Stimulated activated CD4-positive, alpha-beta T cell treated with anti-CD3 and anti-CD28 coated beads, Interleukin-12 subunit alpha, Interleukin-12 subunit beta, amount 100 ng/mL, for 48 hours (primary cell): Measurements from ENCODE around the gene TRIB2.

Experiments used
- DNase-seq, 3 donors: peaks; one replicate each; pipeline ENCODE4 v3.0.0-alpha.2; 2020; ENCODE audit warnings: low read depth in 2 of 3, low spot score in 1 of 3

The TRIB2 gene

GRCh38 chr2:12719400-12720277, 2.9 kb downstream of the TRIB2 start:
- DNase-seq, result no peak

GRCh38 chr2:12720278-12720620, 3.5 kb downstream of the TRIB2 start:
- DNase-seq, result no peak

GRCh38 chr2:12720754-12721378, 4.1 kb downstream of the TRIB2 start:
- no peak for DNase-seq

- peak in 1 of 3 donors; percentile 33 for DNase-seq
These were observed 5.1 kb downstream of the TRIB2 start for GRCh38 chr2:12721566-12722446.

GRCh38 chr2:12722447-12723316, 5.9 kb downstream of the TRIB2 start:
- no peak for DNase-seq

GRCh38 chr2:12723736-12724463, 7.2 kb downstream of the TRIB2 start:
- no peak for DNase-seq

GRCh38 chr2:12725233-12726187, 8.8 kb downstream of the TRIB2 start:
- no peak for DNase-seq

- no peak for DNase-seq
These were observed 9.5 kb downstream of the TRIB2 start for GRCh38 chr2:12726271-12726670.

- DNase-seq, result no peak
These were observed 10.3 kb downstream of the TRIB2 start for GRCh38 chr2:12727065-12727464.

GRCh38 chr2:12727641-12728040, 10.9 kb downstream of the TRIB2 start:
- no peak for DNase-seq

GRCh38 chr2:12728221-12728777, 11.6 kb downstream of the TRIB2 start:
- peak in 1 of 3 donors; percentile 27 for DNase-seq

- no peak for DNase-seq
These were observed 13.5 kb downstream of the TRIB2 start for GRCh38 chr2:12730265-12730664.

- DNase-seq, result no peak
These were observed 15.1 kb downstream of the TRIB2 start for GRCh38 chr2:12731701-12732280.

GRCh38 chr2:12732651-12733050, 15.9 kb downstream of the TRIB2 start:
- DNase-seq, result no peak

GRCh38 chr2:12733846-12734245, 17.1 kb downstream of the TRIB2 start:
- DNase-seq, result no peak

- no peak for DNase-seq
These were observed 18.3 kb downstream of the TRIB2 start for GRCh38 chr2:12734914-12735654.

- no peak for DNase-seq
These were observed 20.6 kb downstream of the TRIB2 start for GRCh38 chr2:12737297-12737696.
